Breast epithelium (tissue), 3 donors: ENCODE results near the gene JMY.

Experiments
- POLR2A ChIP-seq: fragments of 450-650 bp; IDR thresholded peaks from one replicate; pipeline ENCODE4 v1.6.1; 2016; ENCODE audit warnings: antibody characterized with exemption, mild to moderate bottlenecking, moderate library complexity
- TF ChIP-seq, protein P1 (sequence below), 3 donors: fragments of 450-650 bp; IDR thresholded peaks; one replicate each; pipeline ENCODE4 v1.5.1; 2016 to 2017; ENCODE audit warnings: antibody characterized with exemption in 3 of 3, mild to moderate bottlenecking in 3 of 3, moderate library complexity in 3 of 3

DNA sequence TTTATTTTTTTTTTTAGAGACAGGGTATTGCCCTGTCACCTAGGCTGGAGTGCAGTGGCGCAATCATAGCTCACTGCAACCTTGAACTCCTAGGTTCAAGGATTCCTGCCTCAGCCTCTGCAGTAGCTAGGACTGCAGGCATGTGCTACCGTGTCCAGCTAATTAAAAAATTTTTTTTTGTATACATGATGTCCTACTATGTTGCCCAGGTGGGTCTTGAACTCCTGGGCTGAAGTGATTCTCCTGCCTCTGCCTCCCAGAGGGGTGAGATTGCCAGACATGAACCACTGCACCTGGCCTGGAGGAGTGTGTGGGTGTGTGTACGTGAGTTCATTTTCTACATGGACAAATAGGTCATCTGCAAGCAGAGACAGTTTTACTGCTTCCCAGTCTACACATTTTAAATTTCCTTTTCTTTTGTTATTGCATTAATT is 33.8 kb downstream of the JMY start:
- no peak for TF ChIP-seq POLR2A
- TF ChIP-seq, protein P1, sequence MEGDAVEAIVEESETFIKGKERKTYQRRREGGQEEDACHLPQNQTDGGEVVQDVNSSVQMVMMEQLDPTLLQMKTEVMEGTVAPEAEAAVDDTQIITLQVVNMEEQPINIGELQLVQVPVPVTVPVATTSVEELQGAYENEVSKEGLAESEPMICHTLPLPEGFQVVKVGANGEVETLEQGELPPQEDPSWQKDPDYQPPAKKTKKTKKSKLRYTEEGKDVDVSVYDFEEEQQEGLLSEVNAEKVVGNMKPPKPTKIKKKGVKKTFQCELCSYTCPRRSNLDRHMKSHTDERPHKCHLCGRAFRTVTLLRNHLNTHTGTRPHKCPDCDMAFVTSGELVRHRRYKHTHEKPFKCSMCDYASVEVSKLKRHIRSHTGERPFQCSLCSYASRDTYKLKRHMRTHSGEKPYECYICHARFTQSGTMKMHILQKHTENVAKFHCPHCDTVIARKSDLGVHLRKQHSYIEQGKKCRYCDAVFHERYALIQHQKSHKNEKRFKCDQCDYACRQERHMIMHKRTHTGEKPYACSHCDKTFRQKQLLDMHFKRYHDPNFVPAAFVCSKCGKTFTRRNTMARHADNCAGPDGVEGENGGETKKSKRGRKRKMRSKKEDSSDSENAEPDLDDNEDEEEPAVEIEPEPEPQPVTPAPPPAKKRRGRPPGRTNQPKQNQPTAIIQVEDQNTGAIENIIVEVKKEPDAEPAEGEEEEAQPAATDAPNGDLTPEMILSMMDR (IDR thresholded peaks at IDR 0.05): no peak
